Fibroblast of the aortic adventitia (primary cell): Measurements from ENCODE around the gene PDAP1. TPM values are rescaled to one million over a fixed set of nuclear protein-coding genes. Genes with fewer than 3 reads are reported as not detected.
A peak's percentile ranks its signal among the peaks of the same experiment; 100 is the strongest.
"Not testable (repeated sequence)": the region's sequence is repeated elsewhere in the genome, so short reads cannot be mapped to it uniquely, and the experiment has no call there.

ENCODE experiments used
- DNase-seq: peaks from one replicate; pipeline ENCODE4 v3.0.0-alpha.2; 2010; ENCODE audit warnings: low read depth
- H3K4me3 ChIP-seq: 2 replicates; pipeline ENCODE4 v1.5.1; 2011; ENCODE audit warnings: low read depth, mild to moderate bottlenecking, control low read depth, low read length, moderate library complexity
- CTCF ChIP-seq: IDR thresholded peaks from 2 replicates; pipeline ENCODE4 v1.5.1; 2011; ENCODE audit warnings: mild to moderate bottlenecking, low read length, control low read depth, inconsistent platforms; ENCODE audit not compliant: insufficient read depth
- total RNA-seq: library from RNA; depleted of rRNA; stranded (reverse); fragments of >200 nt; gene quantifications from 2 replicates; pipeline ENCODE4 v1.2.3, GENCODE V29; 2012; ENCODE audit warnings: low replicate concordance

Gene PDAP1
- total RNA-seq, 1 donor = 66.9 TPM

- DNase-seq = peak; percentile 95
- H3K4me3 ChIP-seq = no peak overlapping the region
- TF ChIP-seq CTCF = no peak
Measured at GRCh38 chr7:99362801-99363200, 45.6 kb downstream of the PDAP1 start.

- no peak for DNase-seq
- no peak for TF ChIP-seq CTCF
- H3K4me3 ChIP-seq = no peak overlapping the region
Measured at GRCh38 chr7:99359465-99360154, 48.8 kb downstream of the PDAP1 start.

- H3K4me3 ChIP-seq, DNase-seq: not testable (repeated sequence)
Measured at GRCh38 chr7:99358521-99358920, 49.9 kb downstream of the PDAP1 start.

GRCh38 chr7:99357701-99358490 is 50.5 kb downstream of the PDAP1 start:
- H3K4me3 ChIP-seq = no peak overlapping the region
- DNase-seq = no peak

GRCh38 chr7:99355098-99355497 is 53.3 kb downstream of the PDAP1 start:
- no peak overlapping the region for H3K4me3 ChIP-seq
- DNase-seq = no peak
- no peak for TF ChIP-seq CTCF

More at GRCh38 chr7:99357701-99358490, 50.5 kb downstream of the PDAP1 start:
- no peak for TF ChIP-seq CTCF

- no peak for DNase-seq
- H3K4me3 ChIP-seq = no peak overlapping the region
- TF ChIP-seq CTCF = no peak
Measured at GRCh38 chr7:99352247-99352646, 56.1 kb downstream of the PDAP1 start.

- not testable (repeated sequence) for H3K4me3 ChIP-seq, DNase-seq
Measured at GRCh38 chr7:99350641-99351040, 57.8 kb downstream of the PDAP1 start.

Other genes starting within 250 kb of the PDAP1 start
- not detected in 2 replicates for gene KPNA7, start 200.5 kb downstream of the PDAP1 start, total RNA-seq
- not detected in 2 replicates for gene MYH16, start 135.8 kb downstream of the PDAP1 start, total RNA-seq
- gene ARPC1A, start 82.7 kb downstream of the PDAP1 start, total RNA-seq = 85.0 and 253 TPM in 2 replicates
- 249 and 358 TPM in 2 replicates for gene ARPC1B, start 33.9 kb downstream of the PDAP1 start, total RNA-seq
- gene BUD31, start 372 bp upstream of the PDAP1 start, total RNA-seq = 137 and 171 TPM in 2 replicates
- 1.3 and 4.4 TPM in 2 replicates for gene PTCD1, start 30.2 kb upstream of the PDAP1 start, total RNA-seq
- gene CPSF4, start 30.3 kb upstream of the PDAP1 start, total RNA-seq = 13.1 and 23.3 TPM in 2 replicates
- 42.5 and 820 TPM in 2 replicates for gene ATP5MF, start 57.6 kb upstream of the PDAP1 start, total RNA-seq
- gene ZNF789, start 64.3 kb upstream of the PDAP1 start, total RNA-seq = 3.9 and 6.9 TPM in 2 replicates
- gene ZNF394, start 91.7 kb upstream of the PDAP1 start, total RNA-seq = 23.4 and 31.2 TPM in 2 replicates
- gene ZKSCAN5, start 96.1 kb upstream of the PDAP1 start, total RNA-seq = 9.1 and 11.8 TPM in 2 replicates
- 5.9 and 8.9 TPM in 2 replicates for gene FAM200A, start 143.5 kb upstream of the PDAP1 start, total RNA-seq
- 54.2 and 76.0 TPM in 2 replicates for gene ZNF655, start 150.0 kb upstream of the PDAP1 start, total RNA-seq
- 0.54 TPM in 1 of 2 replicates, not detected in the other for gene TMEM225B, start 189.7 kb upstream of the PDAP1 start, total RNA-seq
- 8.1 and 22.0 TPM in 2 replicates for gene ZSCAN25, start 208.3 kb upstream of the PDAP1 start, total RNA-seq